HFFc6 (cell line): Measurements from ENCODE around the gene AKAP13. TPM values are rescaled to one million over a fixed set of nuclear protein-coding genes. Genes with fewer than 3 reads are reported as not detected.
A peak's percentile ranks its signal among the peaks of the same experiment; 100 is the strongest.

Source experiments
- DNase-seq: peaks from one replicate; pipeline ENCODE4 v3.0.0-alpha.2; 2018
- H3K27ac Mint-ChIP-seq: 2 replicates; pipeline ENCODE4 v1.8.0; 2020; ENCODE audit warnings: mild to moderate bottlenecking, mixed read lengths
- H3K27me3 Mint-ChIP-seq: 2 replicates; pipeline ENCODE4 v1.8.0; 2021; ENCODE audit warnings: mild to moderate bottlenecking, moderate library complexity, mixed read lengths; ENCODE audit not compliant: insufficient read depth
- H3K36me3 Mint-ChIP-seq: 2 replicates; pipeline ENCODE4 v1.8.0; 2021; ENCODE audit warnings: low read depth, mixed read lengths
- H3K4me1 Mint-ChIP-seq: 2 replicates; pipeline ENCODE4 v1.8.0; 2020; ENCODE audit warnings: low read depth, mixed read lengths
- H3K4me3 Mint-ChIP-seq: 2 replicates; pipeline ENCODE4 v1.8.0; 2020; ENCODE audit warnings: mild to moderate bottlenecking, moderate library complexity, mixed read lengths
- H3K9me3 Mint-ChIP-seq: 2 replicates; pipeline ENCODE4 v1.8.0; 2020; ENCODE audit warnings: mild to moderate bottlenecking, mixed read lengths
- CTCF ChIP-seq: fragments of 200-600 bp; sonication (generic); IDR thresholded peaks from 2 replicates; pipeline ENCODE4 v1.5.0; 2021; ENCODE audit warnings: antibody characterized with exemption, mild to moderate bottlenecking
- total RNA-seq, 6 experiments: library from RNA; stranded (reverse); fragmentation: NEBNext Ultra II Directional; extraction: Animal tissue kit (Norgen Biotek cat#: 25700); gene quantifications; 2 replicates in 1 of 6; 3 replicates in 5 of 6; pipeline ENCODE4 v1.2.3, GENCODE V29; 2021

The AKAP13 gene
- total RNA-seq, 6 experiments from 2014 or later, result 29.0 to 51.3 (median 35.6) TPM

- peaks cover 27% of the 10 kb centered on the region for H3K4me1 Mint-ChIP-seq
- no peak overlapping the region for H3K4me3 Mint-ChIP-seq
- no peak for TF ChIP-seq CTCF
- peak; percentile 23 for DNase-seq
- H3K27me3 Mint-ChIP-seq, result no peaks in the 10 kb centered on the region; the same call in 1 of the 2 replicates
- H3K27ac Mint-ChIP-seq, result peak overlapping the region; percentile 59
- H3K36me3 Mint-ChIP-seq, result peaks cover 11% of the 10 kb centered on the region
- H3K9me3 Mint-ChIP-seq, result peaks cover 7% of the 10 kb centered on the region
Measured at GRCh38 chr15:85443593-85444087, 63.2 kb downstream of the AKAP13 start.

GRCh38 chr15:85444122-85444745 is 63.8 kb downstream of the AKAP13 start:
- peaks cover 11% of the 10 kb centered on the region for H3K36me3 Mint-ChIP-seq
- peaks cover 9% of the 10 kb centered on the region for H3K9me3 Mint-ChIP-seq
- TF ChIP-seq CTCF, result no peak
- DNase-seq, result no peak
- H3K27ac Mint-ChIP-seq, result peak overlapping the region; percentile 59
- H3K4me3 Mint-ChIP-seq, result no peak overlapping the region
- peaks cover 29% of the 10 kb centered on the region for H3K4me1 Mint-ChIP-seq
- no peaks in the 10 kb centered on the region; the same call in 1 of the 2 replicates for H3K27me3 Mint-ChIP-seq

GRCh38 chr15:85445361-85445760 is 65.0 kb downstream of the AKAP13 start:
- no peak overlapping the region for H3K27ac Mint-ChIP-seq
- peaks cover 41% of the 10 kb centered on the region for H3K4me1 Mint-ChIP-seq
- H3K9me3 Mint-ChIP-seq, result peaks cover 20% of the 10 kb centered on the region

GRCh38 chr15:85451099-85451700 is 70.8 kb downstream of the AKAP13 start:
- H3K4me1 Mint-ChIP-seq, result peaks cover 20% of the 10 kb centered on the region
- peaks cover 33% of the 10 kb centered on the region for H3K9me3 Mint-ChIP-seq
- H3K27me3 Mint-ChIP-seq, result no peaks in the 10 kb centered on the region; the same call in 1 of the 2 replicates
- no peak overlapping the region for H3K27ac Mint-ChIP-seq
- no peak for TF ChIP-seq CTCF
- no peak for DNase-seq
- H3K4me3 Mint-ChIP-seq, result no peak overlapping the region
- H3K36me3 Mint-ChIP-seq, result peaks cover 33% of the 10 kb centered on the region

More at GRCh38 chr15:85445361-85445760, 65.0 kb downstream of the AKAP13 start:
- no peak for DNase-seq
- Mint-ChIP-seq H3K27me3 (no peaks in the 10 kb centered on the region; the same call in 1 of the 2 replicates), H3K36me3 (peaks cover 18% of the 10 kb centered on the region), H3K4me3 (no peak overlapping the region)
- TF ChIP-seq CTCF, result no peak

GRCh38 chr15:85452436-85452835 is 72.0 kb downstream of the AKAP13 start:
- H3K4me1 Mint-ChIP-seq, result peaks cover 23% of the 10 kb centered on the region
- H3K27me3 Mint-ChIP-seq, result no peaks in the 10 kb centered on the region; the same call in 1 of the 2 replicates
- TF ChIP-seq CTCF, result no peak
- H3K36me3 Mint-ChIP-seq, result peaks cover 30% of the 10 kb centered on the region
- peaks cover 31% of the 10 kb centered on the region for H3K9me3 Mint-ChIP-seq
- H3K27ac Mint-ChIP-seq, result no peak overlapping the region
- DNase-seq, result no peak
- no peak overlapping the region for H3K4me3 Mint-ChIP-seq
